Measurements from ENCODE around the gene VPS35L.

DNA sequence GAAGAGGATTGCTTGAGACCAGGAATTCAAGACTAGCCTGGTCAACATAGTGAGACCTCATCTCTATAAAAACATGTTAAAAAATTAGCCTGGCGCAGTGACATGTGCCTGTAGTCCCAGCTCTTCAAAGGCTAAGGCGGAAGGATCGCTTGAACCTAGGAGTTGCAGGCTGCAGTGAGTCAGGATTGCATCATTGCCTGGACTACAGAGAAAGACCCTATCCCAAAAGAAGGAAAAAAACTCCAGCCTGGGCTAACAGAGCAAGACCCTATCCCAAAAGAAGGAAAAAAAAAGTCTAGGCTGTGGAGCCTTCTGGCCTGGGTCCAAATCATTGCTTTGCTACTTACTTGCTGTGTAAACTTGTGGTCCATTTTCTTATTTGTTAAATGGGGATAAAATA lies 26.8 kb upstream of the VPS35L start:
- TF ChIP-seq EZH2 (IDR thresholded peaks at IDR 0.05; ENCODE audit: borderline replicate concordance, low read depth, low read length, poor library complexity, severe bottlenecking) (no peak), CTCF (conservative IDR thresholded peaks at IDR 0.05; ENCODE audit: low read depth, low read length) (no peak)

All from A673 (cell line).